Neutrophil (primary cell): ENCODE results near the gene TTC1.

Source experiments
- H3K27ac ChIP-seq: fragments of 200-600 bp; sonication (generic); 2 replicates; pipeline ENCODE4 v1.5.1; 2016; ENCODE audit warnings: mild to moderate bottlenecking, moderate library complexity
- H3K27me3 ChIP-seq: fragments of 200-600 bp; sonication (generic); 2 replicates; pipeline ENCODE4 v1.6.0; 2016; ENCODE audit warnings: mild to moderate bottlenecking
- H3K36me3 ChIP-seq: fragments of 200-600 bp; sonication (generic); 2 replicates; pipeline ENCODE4 v1.5.1; 2017
- H3K4me1 ChIP-seq, 2 experiments: fragments of 200-600 bp in 1 of 2; sonication (generic) in 1 of 2; 1 replicate in 1 of 2; 2 replicates in 1 of 2; pipeline versions ENCODE4 v1.5.1 to v1.6.1; 2013 to 2016; ENCODE audit warnings: low read depth in 1 of 2, low read length in 1 of 2, mild to moderate bottlenecking in 1 of 2, moderate library complexity in 1 of 2; ENCODE audit not compliant: control insufficient read depth in 1 of 2, insufficient read depth in 1 of 2
- H3K4me3 ChIP-seq, 2 experiments: fragments of 200-600 bp in 1 of 2; sonication (generic) in 1 of 2; 1 replicate in 1 of 2; 2 replicates in 1 of 2; pipeline ENCODE4 v1.5.1; 2013 to 2016; ENCODE audit warnings: low read depth in 1 of 2, low read length in 1 of 2, mild to moderate bottlenecking in 1 of 2, moderate library complexity in 1 of 2
- H3K9me3 ChIP-seq: fragments of 200-600 bp; sonication (generic); 2 replicates; pipeline ENCODE4 v1.5.1; 2016
- TF ChIP-seq, protein P1 (sequence below): fragments of 200-600 bp; sonication (generic); IDR thresholded peaks from 2 replicates; pipeline ENCODE4 v1.5.1; 2016; ENCODE audit warnings: antibody characterized with exemption

Gene TTC1

DNA sequence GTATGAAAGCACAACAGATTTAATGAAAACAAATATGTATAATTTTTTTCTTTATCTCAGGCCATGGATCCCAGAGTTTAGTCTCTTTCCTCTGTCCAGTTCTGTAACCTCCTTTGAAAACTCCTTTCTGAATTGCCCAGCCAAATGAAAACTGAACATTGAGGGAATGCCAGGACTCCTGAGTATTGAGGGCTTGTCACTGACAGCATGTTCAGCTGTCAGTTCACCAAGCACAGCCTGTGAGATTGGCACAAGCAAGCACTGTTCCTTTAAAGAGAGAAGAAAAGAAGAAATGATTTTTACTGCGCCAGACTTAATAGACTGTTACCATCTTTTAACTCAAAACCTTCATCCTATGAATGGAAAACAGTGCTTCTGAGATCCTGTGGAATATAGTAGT lies 27.3 kb downstream of the TTC1 start:
- TF ChIP-seq, protein P1, sequence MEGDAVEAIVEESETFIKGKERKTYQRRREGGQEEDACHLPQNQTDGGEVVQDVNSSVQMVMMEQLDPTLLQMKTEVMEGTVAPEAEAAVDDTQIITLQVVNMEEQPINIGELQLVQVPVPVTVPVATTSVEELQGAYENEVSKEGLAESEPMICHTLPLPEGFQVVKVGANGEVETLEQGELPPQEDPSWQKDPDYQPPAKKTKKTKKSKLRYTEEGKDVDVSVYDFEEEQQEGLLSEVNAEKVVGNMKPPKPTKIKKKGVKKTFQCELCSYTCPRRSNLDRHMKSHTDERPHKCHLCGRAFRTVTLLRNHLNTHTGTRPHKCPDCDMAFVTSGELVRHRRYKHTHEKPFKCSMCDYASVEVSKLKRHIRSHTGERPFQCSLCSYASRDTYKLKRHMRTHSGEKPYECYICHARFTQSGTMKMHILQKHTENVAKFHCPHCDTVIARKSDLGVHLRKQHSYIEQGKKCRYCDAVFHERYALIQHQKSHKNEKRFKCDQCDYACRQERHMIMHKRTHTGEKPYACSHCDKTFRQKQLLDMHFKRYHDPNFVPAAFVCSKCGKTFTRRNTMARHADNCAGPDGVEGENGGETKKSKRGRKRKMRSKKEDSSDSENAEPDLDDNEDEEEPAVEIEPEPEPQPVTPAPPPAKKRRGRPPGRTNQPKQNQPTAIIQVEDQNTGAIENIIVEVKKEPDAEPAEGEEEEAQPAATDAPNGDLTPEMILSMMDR: no peak
- Histone ChIP-seq H3K4me3 (no peak overlapping the region), H3K4me1 (peaks cover 11 to 13% of the 10 kb centered on the region in 2 experiments), H3K36me3 (peaks cover 57% of the 10 kb centered on the region), H3K27me3 (no peaks in the 10 kb centered on the region), H3K9me3 (no peaks in the 10 kb centered on the region), H3K27ac (no peak overlapping the region)

DNA sequence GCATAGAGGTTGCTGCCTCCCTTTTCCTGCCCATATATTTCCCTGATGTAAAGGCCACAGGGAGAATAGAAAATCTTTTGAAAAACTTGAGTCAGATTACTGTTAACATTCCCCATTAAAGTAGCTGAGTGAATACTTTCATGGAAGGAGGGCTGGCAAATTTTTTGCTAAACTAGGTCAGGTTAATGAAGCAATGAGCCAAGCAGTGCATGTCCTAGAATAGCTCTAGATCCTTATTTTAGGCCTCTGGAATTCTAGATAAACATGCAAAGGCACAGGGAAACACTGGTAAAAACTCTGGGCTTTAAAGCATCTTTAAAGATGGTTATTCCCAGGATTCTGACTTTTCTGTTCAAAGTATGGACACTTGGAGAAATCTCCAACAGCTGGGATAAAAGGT lies 27.9 kb downstream of the TTC1 start:
- peaks cover 11 to 13% of the 10 kb centered on the region in 2 experiments for H3K4me1 ChIP-seq
- H3K36me3 ChIP-seq: peaks cover 62% of the 10 kb centered on the region
- H3K9me3 ChIP-seq: no peaks in the 10 kb centered on the region
- no peak overlapping the region for H3K27ac ChIP-seq
- H3K27me3 ChIP-seq: no peaks in the 10 kb centered on the region
- no peak overlapping the region for H3K4me3 ChIP-seq
- TF ChIP-seq, protein P1: no peak

DNA sequence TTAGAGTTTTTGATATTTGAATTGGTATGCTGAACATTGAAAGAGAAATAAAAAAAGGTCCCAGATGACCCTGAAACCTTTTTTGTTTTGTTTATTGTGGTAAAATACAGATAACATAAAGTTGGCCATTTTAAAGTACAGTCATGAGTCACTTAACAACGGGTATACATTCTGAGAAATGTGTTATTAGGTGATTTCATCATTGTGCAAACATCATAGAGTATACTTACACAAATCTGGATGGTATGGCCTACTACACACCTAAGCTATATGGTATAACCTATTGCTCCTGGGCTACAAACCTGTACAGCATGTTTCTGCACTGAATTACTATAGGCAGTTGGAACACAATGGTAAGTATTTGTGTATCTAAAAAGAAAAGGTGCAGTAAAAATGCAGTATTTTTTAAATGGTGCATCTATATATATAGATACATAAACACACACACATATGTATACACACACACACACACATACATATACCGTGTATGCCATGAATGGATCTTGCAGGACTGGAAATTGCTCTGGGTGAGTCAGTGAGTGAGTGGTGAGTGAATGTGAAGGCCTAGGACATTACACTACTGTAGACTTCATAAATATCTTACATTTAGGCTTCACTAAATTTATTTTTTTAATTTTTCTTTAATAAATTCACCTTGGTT lies 31.0 kb downstream of the TTC1 start:
- Histone ChIP-seq H3K27me3 (no peaks in the 10 kb centered on the region), H3K4me1 (no peaks in the 10 kb centered on the region), H3K9me3 (no peaks in the 10 kb centered on the region), H3K27ac (no peak overlapping the region), H3K4me3 (no peak overlapping the region), H3K36me3 (peaks cover 83% of the 10 kb centered on the region)
- TF ChIP-seq, protein P1: no peak

DNA sequence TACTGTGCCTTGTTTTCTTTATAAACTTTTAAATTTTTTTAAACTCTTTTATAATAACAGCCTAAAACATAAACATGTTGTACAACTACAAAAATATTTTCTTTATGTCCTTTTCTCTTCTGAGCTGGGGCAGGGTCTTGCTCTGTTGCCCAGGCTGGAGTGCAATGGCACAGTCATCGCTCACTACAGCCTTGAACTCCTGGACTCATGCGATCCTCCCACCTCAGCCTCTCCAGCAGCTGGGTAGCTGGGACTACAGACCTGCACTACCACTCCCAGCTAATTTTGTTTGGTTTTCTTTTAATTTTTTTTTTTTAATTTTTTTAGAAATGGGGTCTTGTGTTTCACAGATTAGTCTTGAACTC lies 31.5 kb downstream of the TTC1 start:
- TF ChIP-seq, protein P1: no peak
- Histone ChIP-seq H3K27ac (no peak overlapping the region), H3K9me3 (no peaks in the 10 kb centered on the region), H3K4me3 (no peak overlapping the region), H3K27me3 (no peaks in the 10 kb centered on the region), H3K4me1 (no peaks in the 10 kb centered on the region), H3K36me3 (peaks cover 78% of the 10 kb centered on the region)

DNA sequence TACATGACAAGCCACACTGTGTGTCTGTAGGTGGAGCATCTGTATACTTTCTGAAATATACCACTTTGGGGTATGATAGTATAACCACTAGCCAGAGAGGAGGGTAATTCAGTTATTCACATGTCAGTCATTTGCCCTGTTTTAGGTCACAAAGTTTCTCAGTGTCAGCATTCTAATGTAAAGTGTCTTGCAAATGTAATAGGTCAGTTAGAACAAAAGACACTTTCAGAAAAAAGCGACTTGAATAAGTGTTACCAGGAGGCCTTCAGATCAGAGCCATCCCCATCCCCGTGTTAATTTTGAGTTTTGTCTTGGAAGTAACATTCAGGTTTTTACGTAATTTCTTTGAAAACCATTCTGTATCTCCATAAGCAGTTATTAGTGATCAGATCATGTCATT lies 33.7 kb downstream of the TTC1 start:
- Histone ChIP-seq H3K4me1 (no peaks in the 10 kb centered on the region), H3K27me3 (no peaks in the 10 kb centered on the region), H3K36me3 (peaks cover 71% of the 10 kb centered on the region), H3K27ac (no peak overlapping the region), H3K4me3 (no peak overlapping the region), H3K9me3 (no peaks in the 10 kb centered on the region)
- TF ChIP-seq, protein P1: no peak
